ENCODE measurements around the gene ZNF814.
A peak's percentile ranks its signal among the peaks of the same experiment; 100 is the strongest.
"Not testable (repeated sequence)": the region's sequence is repeated elsewhere in the genome, so short reads cannot be mapped to it uniquely, and the experiment has no call there.

Gene ZNF814

DNA sequence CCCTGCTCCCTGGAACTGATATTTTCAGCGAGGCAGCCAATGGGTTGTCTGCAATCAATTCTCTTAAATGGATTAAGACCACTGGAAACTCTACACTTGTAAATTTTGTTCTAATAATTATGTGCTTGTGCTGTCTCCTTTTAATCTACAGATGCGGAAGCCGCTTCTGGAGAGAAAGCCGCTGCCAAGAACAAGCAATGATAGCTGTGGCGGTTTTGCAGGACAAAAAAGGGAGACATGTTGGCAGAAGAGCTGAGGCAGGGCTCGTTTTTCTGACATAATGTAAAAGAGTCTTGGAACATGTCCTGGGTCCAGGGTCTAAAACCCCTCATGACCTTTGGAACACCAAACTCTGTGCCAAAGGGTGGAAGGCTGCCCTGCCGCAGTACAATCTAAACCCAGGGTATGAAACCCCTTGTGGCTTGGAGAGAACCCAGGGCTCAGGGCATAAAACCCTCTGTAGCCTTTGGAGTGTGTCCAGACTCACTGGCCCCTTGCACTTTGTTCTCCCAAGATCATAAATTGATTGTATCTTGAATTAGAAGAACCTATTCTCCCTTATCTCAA, 14.9 kb upstream of the ZNF814 start:
- no peak overlapping the region for H3K27ac ChIP-seq (ENCODE audit: low read depth, low read length)
- H3K9me3 ChIP-seq (ENCODE audit: insufficient read depth, low read depth, low read length): no peaks in the 10 kb centered on the region
- no peak overlapping the region for H3K4me2 ChIP-seq (ENCODE audit: low read length)
- H2BK5ac ChIP-seq (ENCODE audit: low read depth, low read length, poor library complexity): no peak overlapping the region
- no peaks in the 10 kb centered on the region for H3K79me2 ChIP-seq (ENCODE audit: control insufficient read depth, insufficient read depth, low read length, poor library complexity)
- H2BK12ac ChIP-seq (ENCODE audit: low read length): no peak overlapping the region
- H3K9ac ChIP-seq (ENCODE audit: low read length): no peak overlapping the region
- H3K4ac ChIP-seq (ENCODE audit: low read depth, low read length): no peak overlapping the region
- H2AFZ ChIP-seq (ENCODE audit: insufficient read depth, low read length, poor library complexity): no peak overlapping the region
- no peak overlapping the region for H2BK120ac ChIP-seq (ENCODE audit: insufficient read depth, low read length, poor library complexity)
- H3K27me3 ChIP-seq (ENCODE audit: insufficient read depth, low read length): no peaks in the 10 kb centered on the region
- peaks cover 8 to 14% of the 10 kb centered on the region in 2 experiments for H3K36me3 ChIP-seq (ENCODE audit: control insufficient read depth in 1 of 2, insufficient read depth in 2 of 2, low read length in 2 of 2)
- H4K12ac ChIP-seq (ENCODE audit: low read depth, low read length): no peak overlapping the region
- H3K18ac ChIP-seq (ENCODE audit: low read length): no peak overlapping the region
- H3K4me1 ChIP-seq (ENCODE audit: control insufficient read depth in 1 of 2, insufficient read depth in 2 of 2, low read length in 2 of 2): no peaks in the 10 kb centered on the region
- no peak overlapping the region for H2AK5ac ChIP-seq (ENCODE audit: low read length)
- no peak for DNase-seq
- H3K14ac ChIP-seq (ENCODE audit: low read length): no peak overlapping the region
- no peak overlapping the region for H3K23ac ChIP-seq (ENCODE audit: low read length)
- no peak overlapping the region for H3K4me3 ChIP-seq (ENCODE audit: low read depth, low read length)
- WGBS (ENCODE audit: extremely low coverage, insufficient coverage, insufficient read length): no CpG with 5 or more reads among the region's 7 CpGs
- H4K91ac ChIP-seq (ENCODE audit: low read depth, low read length): no peak overlapping the region
- H3K79me1 ChIP-seq (ENCODE audit: low read length): no peaks in the 10 kb centered on the region
- H4K8ac ChIP-seq (ENCODE audit: low read depth, low read length): no peak overlapping the region

DNA sequence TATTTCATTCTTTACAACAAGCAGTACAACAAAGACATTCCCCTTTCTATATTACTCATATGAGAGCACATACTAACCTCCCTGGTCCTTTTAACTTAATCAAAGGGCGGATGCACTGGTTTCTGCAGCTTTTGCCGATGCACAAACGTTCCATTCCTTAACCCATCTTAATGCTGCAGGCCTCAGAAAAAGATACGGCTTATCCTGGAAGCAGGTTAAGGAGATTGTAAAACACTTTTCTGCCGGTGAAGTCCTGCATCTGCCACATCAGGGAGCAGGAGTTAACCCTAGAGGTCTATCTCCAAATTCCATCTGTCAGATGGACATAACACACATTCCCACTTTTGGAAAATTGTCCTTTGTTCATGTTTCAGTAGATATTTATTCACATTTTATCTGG, 11.5 kb upstream of the ZNF814 start:
- H3K4me1 ChIP-seq (ENCODE audit: control insufficient read depth in 1 of 2, insufficient read depth in 2 of 2, low read length in 2 of 2): peaks cover 3 to 4% of the 10 kb centered on the region in 2 experiments
- H3K27me3 ChIP-seq (ENCODE audit: insufficient read depth, low read length): no peaks in the 10 kb centered on the region
- no peak overlapping the region for H3K4ac ChIP-seq (ENCODE audit: low read depth, low read length)
- DNase-seq: peak; percentile 21 to 75
- H2BK120ac ChIP-seq (ENCODE audit: insufficient read depth, low read length, poor library complexity): no peak overlapping the region
- H2AK5ac ChIP-seq (ENCODE audit: low read length): no peak overlapping the region
- H3K14ac ChIP-seq (ENCODE audit: low read length): no peak overlapping the region
- no peak overlapping the region for H3K4me2 ChIP-seq (ENCODE audit: low read length)
- H3K79me2 ChIP-seq (ENCODE audit: control insufficient read depth, insufficient read depth, low read length, poor library complexity): no peaks in the 10 kb centered on the region
- no peaks in the 10 kb centered on the region for H3K79me1 ChIP-seq (ENCODE audit: low read length)
- H3K9ac ChIP-seq (ENCODE audit: low read length): no peak overlapping the region
- no peak overlapping the region for H2BK5ac ChIP-seq (ENCODE audit: low read depth, low read length, poor library complexity)
- H3K18ac ChIP-seq (ENCODE audit: low read length): no peak overlapping the region
- H4K91ac ChIP-seq (ENCODE audit: low read depth, low read length): no peak overlapping the region
- no CpG with 5 or more reads among the region's 5 CpGs for WGBS (ENCODE audit: extremely low coverage, insufficient coverage, insufficient read length)
- no peak overlapping the region for H3K4me3 ChIP-seq (ENCODE audit: low read depth, low read length)
- H4K8ac ChIP-seq (ENCODE audit: low read depth, low read length): no peak overlapping the region
- no peak overlapping the region for H3K23ac ChIP-seq (ENCODE audit: low read length)
- no peak overlapping the region for H3K27ac ChIP-seq (ENCODE audit: low read depth, low read length)
- H4K12ac ChIP-seq (ENCODE audit: low read depth, low read length): no peak overlapping the region
- H2BK12ac ChIP-seq (ENCODE audit: low read length): no peak overlapping the region
- H2AFZ ChIP-seq (ENCODE audit: insufficient read depth, low read length, poor library complexity): no peak overlapping the region
- H3K9me3 ChIP-seq (ENCODE audit: insufficient read depth, low read depth, low read length): no peaks in the 10 kb centered on the region
- H3K36me3 ChIP-seq (ENCODE audit: control insufficient read depth in 1 of 2, insufficient read depth in 2 of 2, low read length in 2 of 2): peaks cover 3 to 4% of the 10 kb centered on the region in 2 experiments

DNA sequence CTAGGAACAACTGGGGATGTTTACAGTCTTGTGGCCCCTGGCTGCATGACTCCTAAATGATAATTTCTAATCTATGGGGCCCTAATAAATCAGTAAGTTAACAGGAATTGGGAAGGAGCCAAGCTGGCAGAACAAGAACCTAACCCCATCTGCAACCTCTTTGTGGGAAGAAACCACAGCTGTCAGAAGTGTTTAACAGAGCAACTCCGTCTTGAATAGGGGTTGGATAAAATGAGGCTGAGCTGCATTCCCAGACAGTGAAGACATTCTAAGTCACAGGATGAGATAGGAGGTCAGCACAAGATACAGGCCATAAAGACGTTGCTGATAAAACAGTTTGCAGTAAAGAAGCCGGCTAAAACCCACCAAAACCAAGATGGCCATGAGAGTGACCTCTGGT, 1.9 kb upstream of the ZNF814 start:
- H3K23ac ChIP-seq (ENCODE audit: low read length); H4K8ac ChIP-seq (ENCODE audit: low read depth, low read length); H3K4ac ChIP-seq (ENCODE audit: low read depth, low read length); H3K9ac ChIP-seq (ENCODE audit: low read length); H3K9me3 ChIP-seq (ENCODE audit: insufficient read depth, low read depth, low read length); H2AFZ ChIP-seq (ENCODE audit: insufficient read depth, low read length, poor library complexity); H3K4me3 ChIP-seq (ENCODE audit: low read depth, low read length); H4K12ac ChIP-seq (ENCODE audit: low read depth, low read length); H3K18ac ChIP-seq (ENCODE audit: low read length); H3K79me2 ChIP-seq (ENCODE audit: control insufficient read depth, insufficient read depth, low read length, poor library complexity); H2AK5ac ChIP-seq (ENCODE audit: low read length); H3K27me3 ChIP-seq (ENCODE audit: insufficient read depth, low read length); H3K36me3 ChIP-seq (ENCODE audit: control insufficient read depth in 1 of 2, insufficient read depth in 2 of 2, low read length in 2 of 2): not testable (repeated sequence)
- Histone ChIP-seq H3K4me1 (ENCODE audit: control insufficient read depth in 1 of 2, insufficient read depth in 2 of 2, low read length in 2 of 2) (peaks cover 4 to 26% of the 10 kb centered on the region in 2 experiments), H3K4me2 (ENCODE audit: low read length) (peak overlapping the region; percentile 58), H4K91ac (ENCODE audit: low read depth, low read length) (peak overlapping the region; percentile 72), H2BK12ac (ENCODE audit: low read length) (peak overlapping the region; percentile 69), H2BK120ac (ENCODE audit: insufficient read depth, low read length, poor library complexity) (peak overlapping the region; percentile 96), H3K79me1 (ENCODE audit: low read length) (peaks cover 20% of the 10 kb centered on the region), H2BK5ac (ENCODE audit: low read depth, low read length, poor library complexity) (peak overlapping the region; percentile 70), H3K27ac (ENCODE audit: low read depth, low read length) (peak overlapping the region; percentile 89), H3K14ac (ENCODE audit: low read length) (peak overlapping the region; percentile 11)
- no CpG with 5 or more reads among the region's 3 CpGs for WGBS (ENCODE audit: extremely low coverage, insufficient coverage, insufficient read length)
- peak; percentile 93 to 94 for DNase-seq

GRCh38 chr19:57888107-57888559, 704 bp downstream of the ZNF814 start:
- Histone ChIP-seq H2BK5ac (ENCODE audit: low read depth, low read length, poor library complexity) (peak overlapping the region; percentile 62), H3K79me2 (ENCODE audit: control insufficient read depth, insufficient read depth, low read length, poor library complexity) (peaks cover 12% of the 10 kb centered on the region), H3K4me3 (ENCODE audit: low read depth, low read length) (peak overlapping the region; percentile 83), H3K14ac (ENCODE audit: low read length) (peak overlapping the region; percentile 62), H3K18ac (ENCODE audit: low read length) (peak overlapping the region; percentile 98), H4K91ac (ENCODE audit: low read depth, low read length) (peak overlapping the region; percentile 92), H3K4me2 (ENCODE audit: low read length) (peak overlapping the region; percentile 91), H3K79me1 (ENCODE audit: low read length) (peaks cover 22% of the 10 kb centered on the region), H3K4me1 (ENCODE audit: control insufficient read depth in 1 of 2, insufficient read depth in 2 of 2, low read length in 2 of 2) (peaks cover 4 to 32% of the 10 kb centered on the region in 2 experiments), H3K27ac (ENCODE audit: low read depth, low read length) (peak overlapping the region; percentile 42), H3K4ac (ENCODE audit: low read depth, low read length) (peak overlapping the region; percentile 93), H2AK5ac (ENCODE audit: low read length) (peak overlapping the region; percentile 28), H2BK12ac (ENCODE audit: low read length) (peak overlapping the region; percentile 16), H4K12ac (ENCODE audit: low read depth, low read length) (peak overlapping the region; percentile 84), H3K9ac (ENCODE audit: low read length) (peak overlapping the region; percentile 72), H2BK120ac (ENCODE audit: insufficient read depth, low read length, poor library complexity) (peak overlapping the region; percentile 92), H3K36me3 (ENCODE audit: control insufficient read depth in 1 of 2, insufficient read depth in 2 of 2, low read length in 2 of 2) (peaks cover 3 to 5% of the 10 kb centered on the region in 2 experiments), H3K9me3 (ENCODE audit: insufficient read depth, low read depth, low read length) (peaks cover 4% of the 10 kb centered on the region), H3K23ac (ENCODE audit: low read length) (peak overlapping the region; percentile 37), H3K27me3 (ENCODE audit: insufficient read depth, low read length) (no peaks in the 10 kb centered on the region), H2AFZ (ENCODE audit: insufficient read depth, low read length, poor library complexity) (peak overlapping the region; percentile 62), H4K8ac (ENCODE audit: low read depth, low read length) (peak overlapping the region; percentile 95)
- DNase-seq: peak in 1 of 2 donors; percentile 25
- no CpG with 5 or more reads among the region's 8 CpGs for WGBS (ENCODE audit: extremely low coverage, insufficient coverage, insufficient read length)

All from trophoblast cell (in vitro differentiated cells and primary cell).